ENCODE results near the gene CTDSP1.

Gene CTDSP1

GRCh38 chr2:218427741-218428140 lies 28.1 kb downstream of the CTDSP1 start:
- FAIRE-seq: no peak

- no peak for FAIRE-seq
These were observed 29.3 kb downstream of the CTDSP1 start for GRCh38 chr2:218428846-218429558.

DNA sequence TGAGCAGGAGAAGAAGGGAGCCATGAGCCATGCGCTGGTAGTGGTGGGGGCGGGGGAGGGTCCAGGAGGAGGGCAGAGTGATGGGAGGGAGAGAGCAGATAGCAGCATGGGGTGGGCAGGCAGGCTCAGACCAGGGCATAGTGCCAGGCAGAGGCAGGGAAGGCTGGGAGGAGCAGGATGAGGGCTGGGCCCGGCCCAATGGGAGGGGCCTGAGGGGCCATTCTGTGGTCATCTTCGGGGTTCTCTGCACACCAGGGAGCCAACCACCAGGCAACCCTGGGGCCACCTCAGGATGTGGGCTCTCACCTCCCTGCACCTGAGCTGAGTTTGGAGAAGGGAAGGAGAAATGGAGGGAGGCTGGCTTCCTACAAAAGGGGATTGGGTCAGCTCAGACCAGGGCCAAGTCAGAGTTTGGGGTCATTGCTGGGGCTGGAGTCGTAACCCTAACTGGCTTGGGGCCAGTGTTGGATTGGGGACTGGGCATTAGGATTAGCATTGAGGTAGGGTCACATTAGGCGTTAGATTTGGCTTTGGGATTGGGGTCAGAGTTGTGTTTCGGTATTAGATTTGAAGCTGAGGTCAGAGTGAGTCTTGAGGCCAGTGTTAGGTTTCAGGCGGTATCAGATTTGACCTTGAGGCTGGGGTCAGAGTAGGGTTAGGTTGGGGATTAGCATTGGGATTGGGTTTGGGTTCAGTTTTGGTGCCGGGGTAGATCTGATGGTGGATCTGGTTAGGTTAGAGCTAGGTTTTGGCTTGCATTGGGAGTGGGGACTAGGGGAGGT lies 30.4 kb downstream of the CTDSP1 start:
- FAIRE-seq: no peak

DNA sequence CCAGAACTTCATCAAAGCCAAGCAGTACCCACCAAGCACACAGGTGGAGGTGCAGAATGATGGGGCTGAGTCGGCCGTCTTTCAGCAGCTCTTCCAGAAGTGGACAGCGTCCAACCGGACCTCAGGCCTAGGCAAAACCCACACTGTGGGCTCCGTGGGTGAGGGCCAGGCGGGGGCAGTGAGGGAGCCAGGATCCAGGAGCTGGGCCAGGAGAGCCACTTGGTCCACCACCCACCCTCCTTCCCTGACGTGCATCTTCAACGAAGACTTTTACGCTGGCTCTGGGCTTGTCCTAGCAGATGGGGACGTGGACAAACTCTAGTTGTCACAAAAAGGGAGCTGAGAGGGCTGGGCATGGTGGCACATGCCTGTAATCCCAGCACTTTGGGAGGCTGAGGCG lies 31.1 kb downstream of the CTDSP1 start:
- FAIRE-seq: no peak

- FAIRE-seq: no peak
These were observed 32.2 kb downstream of the CTDSP1 start for GRCh38 chr2:218431878-218432277.

DNA sequence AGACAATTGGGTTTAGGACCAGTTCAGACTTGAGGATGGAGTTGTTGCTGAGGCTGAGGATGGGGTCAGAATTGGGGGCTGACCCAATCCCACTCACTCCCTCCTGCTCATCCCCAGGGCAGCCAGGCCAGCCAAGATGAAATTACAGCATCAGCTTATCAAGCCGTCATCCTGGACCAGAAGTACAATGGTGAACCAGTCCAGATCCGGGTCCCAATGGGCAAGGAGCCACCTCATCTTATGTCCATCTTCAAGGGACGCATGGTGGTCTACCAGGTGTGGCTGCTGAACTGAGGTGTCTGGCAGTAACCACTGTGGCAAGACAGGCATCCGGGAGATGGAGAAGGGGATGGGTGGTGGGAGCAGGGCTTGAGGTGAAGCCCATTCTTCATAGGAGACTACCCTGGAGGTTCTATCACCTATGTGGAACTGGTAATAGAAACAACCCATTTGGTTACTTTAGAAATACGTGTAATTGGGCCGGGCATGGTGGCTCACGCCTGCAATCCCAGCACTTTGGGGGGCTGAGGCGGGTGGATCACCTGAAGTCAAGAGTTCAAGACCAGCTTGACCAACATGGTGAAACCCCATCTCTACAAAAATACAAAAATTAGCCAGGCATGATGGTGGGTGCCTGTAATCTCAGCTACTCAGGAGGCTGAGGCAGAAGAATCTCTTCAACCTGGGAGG lies 33.2 kb downstream of the CTDSP1 start:
- no peak for FAIRE-seq

DNA sequence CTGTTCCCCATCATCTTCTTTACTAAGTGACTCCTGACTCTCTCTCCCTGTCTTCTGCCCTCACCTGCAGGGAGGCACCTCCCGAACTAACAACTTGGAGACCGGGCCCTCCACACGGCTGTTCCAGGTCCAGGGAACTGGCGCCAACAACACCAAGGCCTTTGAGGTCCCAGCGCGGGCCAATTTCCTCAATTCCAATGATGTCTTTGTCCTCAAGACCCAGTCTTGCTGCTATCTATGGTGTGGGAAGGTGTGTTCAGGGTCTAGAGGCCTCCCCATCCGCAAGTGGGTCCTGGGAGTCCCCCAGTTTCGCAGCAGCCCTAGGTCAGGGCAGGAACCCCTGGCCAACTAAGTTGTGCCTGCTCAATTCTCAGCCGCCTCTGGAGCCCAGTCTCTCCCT lies 34.8 kb downstream of the CTDSP1 start:
- FAIRE-seq: no peak

GRCh38 chr2:218435003-218435982 lies 35.6 kb downstream of the CTDSP1 start:
- no peak for FAIRE-seq

GRCh38 chr2:218436992-218437391 lies 37.3 kb downstream of the CTDSP1 start:
- FAIRE-seq: no peak

DNA sequence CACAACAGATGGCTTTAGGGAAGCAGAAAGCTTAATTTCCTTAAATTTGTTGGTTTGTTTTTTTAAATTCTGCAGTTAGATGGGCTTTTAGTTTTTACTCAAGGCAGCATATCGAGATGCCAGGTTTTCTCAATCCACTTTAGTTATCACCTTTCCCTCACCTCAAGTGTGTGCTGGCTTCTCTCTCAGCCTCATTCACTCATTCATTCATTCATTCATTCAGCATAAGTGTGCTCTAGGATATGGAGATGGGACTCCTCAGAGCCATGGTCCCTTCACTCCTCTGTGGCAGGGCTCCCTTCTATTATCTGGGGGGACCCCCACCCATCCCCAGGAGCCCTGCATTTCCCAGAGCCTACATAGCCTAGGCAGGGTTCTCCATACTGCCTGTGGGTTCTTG lies 38.3 kb downstream of the CTDSP1 start:
- FAIRE-seq: no peak

DNA sequence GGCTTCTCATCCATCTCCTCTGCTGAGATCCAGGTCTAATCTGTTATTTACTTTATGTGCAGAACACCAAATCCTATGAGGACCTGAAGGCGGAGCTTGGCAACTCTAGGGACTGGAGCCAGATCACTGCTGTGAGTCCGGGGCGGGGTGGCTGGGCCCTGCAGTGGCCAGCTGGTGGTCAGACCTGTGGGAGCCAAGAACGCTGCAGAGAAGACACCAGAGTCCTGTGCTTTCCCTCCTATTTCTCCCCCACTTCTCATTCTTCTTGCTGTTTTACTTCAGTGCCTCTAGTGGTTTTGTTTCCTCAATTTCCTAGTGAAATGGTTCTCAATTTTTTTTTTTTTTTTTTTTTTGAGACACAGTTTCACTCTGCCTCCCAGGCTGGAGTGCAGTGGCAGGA lies 38.9 kb downstream of the CTDSP1 start:
- no peak for FAIRE-seq

DNA sequence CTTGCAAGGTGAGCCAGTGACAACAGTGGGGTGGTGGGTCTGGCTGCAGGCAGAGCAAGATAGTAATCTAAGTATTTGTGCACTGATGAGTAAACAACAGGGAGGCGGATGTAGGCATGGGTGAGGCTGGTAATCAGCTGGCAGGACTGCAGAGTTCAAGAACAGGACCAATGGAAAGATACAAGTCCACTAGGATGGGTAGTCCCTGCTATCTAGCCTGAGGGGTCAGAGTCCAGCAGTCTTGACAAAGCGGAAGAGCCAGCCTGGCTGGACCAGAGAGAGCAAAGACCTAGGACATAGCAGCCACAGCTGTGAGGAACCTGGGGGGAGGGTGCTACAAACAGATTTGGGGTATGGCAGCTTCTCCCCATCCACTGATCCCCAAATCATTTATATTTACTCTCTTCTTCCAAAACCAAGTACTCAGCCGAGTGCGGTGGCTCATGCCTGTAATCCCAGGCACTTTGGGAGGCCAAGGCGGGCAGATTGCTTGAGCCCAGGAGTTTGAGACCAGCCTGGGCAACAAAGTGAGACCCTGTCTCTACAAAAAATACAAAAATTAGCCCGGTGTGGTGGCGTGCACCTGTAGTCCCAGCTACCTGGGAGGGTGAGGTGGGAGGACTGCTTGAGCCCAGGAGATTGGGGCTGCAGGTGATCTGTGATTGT lies 45.2 kb downstream of the CTDSP1 start:
- no peak for FAIRE-seq

GRCh38 chr2:218445602-218446001 lies 45.9 kb downstream of the CTDSP1 start:
- no peak for FAIRE-seq

DNA sequence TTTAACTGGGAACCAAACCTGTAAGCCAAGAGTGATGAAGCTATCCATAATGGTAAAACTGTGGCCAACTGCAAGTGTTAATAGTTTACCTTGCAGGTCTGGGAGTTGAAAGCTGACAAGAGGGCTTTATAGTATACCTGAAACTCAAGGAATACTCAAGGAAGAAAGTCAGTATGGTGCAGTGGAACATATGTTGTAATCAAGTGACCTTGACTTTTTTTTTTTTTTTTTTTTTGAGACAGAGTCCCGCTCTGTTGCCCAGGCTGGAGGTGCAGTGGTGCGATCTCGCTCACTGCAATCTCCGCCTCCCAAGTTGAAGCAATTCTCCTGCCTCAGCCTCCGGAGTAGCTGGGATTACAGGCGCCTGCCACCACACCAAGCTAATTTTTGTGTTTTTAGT lies 46.9 kb downstream of the CTDSP1 start:
- no peak for FAIRE-seq

- FAIRE-seq: no peak
These were observed 47.4 kb downstream of the CTDSP1 start for GRCh38 chr2:218447072-218447471.

GRCh38 chr2:218448934-218449333 lies 49.3 kb downstream of the CTDSP1 start:
- no peak for FAIRE-seq

GRCh38 chr2:218452079-218452478 lies 52.4 kb downstream of the CTDSP1 start:
- no peak for FAIRE-seq
